ENCODE results near the gene MAP4K1.
"Not testable (repeated sequence)": the region's sequence is repeated elsewhere in the genome, so short reads cannot be mapped to it uniquely, and the experiment has no call there.

MAP4K1 gene

GRCh38 chr19:38557205-38557799 is 60.5 kb downstream of the MAP4K1 start:
- no peak overlapping the region for H3K4me3 ChIP-seq (ENCODE audit: low read depth, low read length)
- TF ChIP-seq CTCF (IDR thresholded peaks at IDR 0.05; ENCODE audit: low read depth, low read length): no peak

- no peak for TF ChIP-seq CTCF (IDR thresholded peaks at IDR 0.05; ENCODE audit: low read depth, low read length)
- H3K4me3 ChIP-seq (ENCODE audit: low read depth, low read length): no peak overlapping the region
Measured at GRCh38 chr19:38556521-38557174, 61.1 kb downstream of the MAP4K1 start.

GRCh38 chr19:38555200-38555599 is 62.6 kb downstream of the MAP4K1 start:
- H3K4me3 ChIP-seq (ENCODE audit: low read depth, low read length): no peak overlapping the region
- TF ChIP-seq CTCF (IDR thresholded peaks at IDR 0.05; ENCODE audit: low read depth, low read length): no peak

- no peak for TF ChIP-seq CTCF (IDR thresholded peaks at IDR 0.05; ENCODE audit: low read depth, low read length)
Measured at GRCh38 chr19:38554676-38555141, 63.0 kb downstream of the MAP4K1 start.

GRCh38 chr19:38553239-38553638 is 64.5 kb downstream of the MAP4K1 start:
- not testable (repeated sequence) for H3K4me3 ChIP-seq (ENCODE audit: low read depth, low read length)

More at GRCh38 chr19:38554676-38555141, 63.0 kb downstream of the MAP4K1 start:
- no peak overlapping the region for H3K4me3 ChIP-seq (ENCODE audit: low read depth, low read length)

- TF ChIP-seq CTCF (IDR thresholded peaks at IDR 0.05; ENCODE audit: low read depth, low read length): no peak
- H3K4me3 ChIP-seq (ENCODE audit: low read depth, low read length): no peak overlapping the region
Measured at GRCh38 chr19:38551450-38551813, 66.3 kb downstream of the MAP4K1 start.

- no peak for TF ChIP-seq CTCF (IDR thresholded peaks at IDR 0.05; ENCODE audit: low read depth, low read length)
- no peak overlapping the region for H3K4me3 ChIP-seq (ENCODE audit: low read depth, low read length)
Measured at GRCh38 chr19:38550376-38550775, 67.4 kb downstream of the MAP4K1 start.

Data from WI38 (cell line).